K562 (cell line): Measurements from ENCODE around the gene ZCCHC17.

Source experiments
- E2F4 ChIP-seq: sonication (generic); formaldehyde crosslinking; IDR thresholded peaks from 2 replicates; pipeline ENCODE4 v1.8.0; 2022; ENCODE audit warnings: mild to moderate bottlenecking, low read depth, missing genetic modification reagents
- ESRRB ChIP-seq: fragments of 250-450 bp; sonication (Bioruptor Pico); IDR thresholded peaks from 2 replicates; pipeline ENCODE4 v1.5.0; 2020; ENCODE audit warnings: mild to moderate bottlenecking, moderate library complexity, borderline replicate concordance
- FOXK2 ChIP-seq, 2 experiments: fragments of 450-650 bp; IDR thresholded peaks in 1 of 2; conservative IDR thresholded peaks in 1 of 2; 2 replicates each; pipeline ENCODE4 v1.6.1; 2016; ENCODE audit warnings: low read depth in 2 of 2, mild to moderate bottlenecking in 1 of 2
- NRF1 ChIP-seq, 2 experiments: fragments of 450-650 bp; IDR thresholded peaks in 1 of 2; conservative IDR thresholded peaks in 1 of 2; 2 replicates each; pipeline ENCODE4 v1.6.1; 2014; ENCODE audit warnings: mild to moderate bottlenecking in 2 of 2
- SMC3 ChIP-seq: conservative IDR thresholded peaks from 2 replicates; pipeline ENCODE4 v1.6.1; 2011; ENCODE audit warnings: low read depth, low read length, improper control_type of control experiment; ENCODE audit not compliant: insufficient read depth
- ZMIZ1 ChIP-seq, 2 experiments: fragments of 150-350 bp in 1 of 2; IDR thresholded peaks; 2 replicates each; pipeline ENCODE4 v1.6.1; 2012 to 2016; ENCODE audit warnings: low read depth in 2 of 2, low read length in 2 of 2, mild to moderate bottlenecking in 1 of 2, moderate library complexity in 1 of 2
- TF ChIP-seq, protein P1 (sequence below): sonication (generic); formaldehyde crosslinking; IDR thresholded peaks from 2 replicates; pipeline ENCODE4 v1.8.0; 2022; ENCODE audit warnings: missing genetic modification reagents, mild to moderate bottlenecking, borderline replicate concordance

GRCh38 chr1:31354283-31354682 lies 57.5 kb downstream of the ZCCHC17 start:
- TF ChIP-seq ESRRB (no peak), E2F4 (no peak), ZMIZ1 (IDR thresholded peaks at IDR 0.05; ENCODE audit: low read depth in 2 of 2, low read length in 2 of 2) (no peak), NRF1 (conservative IDR thresholded peaks at IDR 0.05 in 1 of 2, IDR thresholded peaks at IDR 0.05 in 1 of 2) (no peak), FOXK2 (conservative IDR thresholded peaks at IDR 0.05 in 1 of 2, IDR thresholded peaks at IDR 0.05 in 1 of 2; ENCODE audit: low read depth in 2 of 2) (no peak; a peak in 1 of 4 replicates), SMC3 (no peak)
- TF ChIP-seq, protein P1, sequence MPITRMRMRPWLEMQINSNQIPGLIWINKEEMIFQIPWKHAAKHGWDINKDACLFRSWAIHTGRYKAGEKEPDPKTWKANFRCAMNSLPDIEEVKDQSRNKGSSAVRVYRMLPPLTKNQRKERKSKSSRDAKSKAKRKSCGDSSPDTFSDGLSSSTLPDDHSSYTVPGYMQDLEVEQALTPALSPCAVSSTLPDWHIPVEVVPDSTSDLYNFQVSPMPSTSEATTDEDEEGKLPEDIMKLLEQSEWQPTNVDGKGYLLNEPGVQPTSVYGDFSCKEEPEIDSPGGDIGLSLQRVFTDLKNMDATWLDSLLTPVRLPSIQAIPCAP, result no peak
